Retina (tissue), 1 donor: ENCODE results near the gene SFPQ.
"Not testable (repeated sequence)": the region's sequence is repeated elsewhere in the genome, so short reads cannot be mapped to it uniquely, and the experiment has no call there.

Experiments
- DNase-seq: peaks from one replicate; pipeline ENCODE4 v3.0.0-alpha.2; 2016

Gene SFPQ

GRCh38 chr1:35186239-35186638, 6.7 kb downstream of the SFPQ start:
- no peak for DNase-seq

- no peak for DNase-seq
Measured at GRCh38 chr1:35185200-35185599, 7.7 kb downstream of the SFPQ start.

GRCh38 chr1:35184495-35185199, 8.3 kb downstream of the SFPQ start:
- no peak for DNase-seq

GRCh38 chr1:35181790-35182455, 11.0 kb downstream of the SFPQ start:
- DNase-seq, result no peak

- DNase-seq, result no peak
Measured at GRCh38 chr1:35180776-35181374, 12.1 kb downstream of the SFPQ start.

GRCh38 chr1:35179908-35180307, 13.0 kb downstream of the SFPQ start:
- no peak for DNase-seq

- no peak for DNase-seq
Measured at GRCh38 chr1:35178874-35179380, 14.0 kb downstream of the SFPQ start.

GRCh38 chr1:35178295-35178695, 14.7 kb downstream of the SFPQ start:
- DNase-seq, result no peak

GRCh38 chr1:35177237-35177786, 15.6 kb downstream of the SFPQ start:
- no peak for DNase-seq

- no peak for DNase-seq
Measured at GRCh38 chr1:35175602-35176001, 17.3 kb downstream of the SFPQ start.

- DNase-seq, result no peak
Measured at GRCh38 chr1:35175098-35175576, 17.8 kb downstream of the SFPQ start.

- no peak for DNase-seq
Measured at GRCh38 chr1:35173909-35174540, 18.9 kb downstream of the SFPQ start.

- DNase-seq, result no peak
Measured at GRCh38 chr1:35173491-35173890, 19.5 kb downstream of the SFPQ start.

- no peak for DNase-seq
Measured at GRCh38 chr1:35172022-35172421, 20.9 kb downstream of the SFPQ start.

- DNase-seq, result no peak
Measured at GRCh38 chr1:35171579-35171978, 21.4 kb downstream of the SFPQ start.

- no peak for DNase-seq
Measured at GRCh38 chr1:35164893-35165292, 28.1 kb downstream of the SFPQ start.

GRCh38 chr1:35151220-35151619, 41.7 kb downstream of the SFPQ start:
- DNase-seq, result no peak

GRCh38 chr1:35145892-35146549, 46.9 kb downstream of the SFPQ start:
- DNase-seq, result peak; percentile 16

- no peak for DNase-seq
Measured at GRCh38 chr1:35143737-35144508, 49.0 kb downstream of the SFPQ start.

GRCh38 chr1:35142728-35143127, 50.2 kb downstream of the SFPQ start:
- DNase-seq, result not testable (repeated sequence)

- not testable (repeated sequence) for DNase-seq
Measured at GRCh38 chr1:35142294-35142693, 50.7 kb downstream of the SFPQ start.

GRCh38 chr1:35137590-35137989, 55.4 kb downstream of the SFPQ start:
- not testable (repeated sequence) for DNase-seq
